PC-3 (cell line): ENCODE results near the gene CLSTN1.

Experiments used
- EZH2 ChIP-seq: fragments of 300-600 bp; sonication (generic); IDR thresholded peaks from one replicate; pipeline ENCODE4 v1.6.1; 2017; ENCODE audit warnings: antibody characterized with exemption, mild to moderate bottlenecking, low read length; ENCODE audit not compliant: unreplicated experiment
- EZH2phosphoT487 ChIP-seq: fragments of 300-600 bp; sonication (generic); IDR thresholded peaks from 2 replicates; pipeline ENCODE4 v1.6.1; 2018; ENCODE audit warnings: mild to moderate bottlenecking, antibody characterized with exemption, low read length, borderline replicate concordance
- TF ChIP-seq, protein P1 (sequence below): fragments of 300-600 bp; sonication (generic); conservative IDR thresholded peaks from 2 replicates; pipeline ENCODE4 v1.5.1; 2017; ENCODE audit warnings: antibody characterized with exemption, low read depth, mild to moderate bottlenecking, low read length

DNA sequence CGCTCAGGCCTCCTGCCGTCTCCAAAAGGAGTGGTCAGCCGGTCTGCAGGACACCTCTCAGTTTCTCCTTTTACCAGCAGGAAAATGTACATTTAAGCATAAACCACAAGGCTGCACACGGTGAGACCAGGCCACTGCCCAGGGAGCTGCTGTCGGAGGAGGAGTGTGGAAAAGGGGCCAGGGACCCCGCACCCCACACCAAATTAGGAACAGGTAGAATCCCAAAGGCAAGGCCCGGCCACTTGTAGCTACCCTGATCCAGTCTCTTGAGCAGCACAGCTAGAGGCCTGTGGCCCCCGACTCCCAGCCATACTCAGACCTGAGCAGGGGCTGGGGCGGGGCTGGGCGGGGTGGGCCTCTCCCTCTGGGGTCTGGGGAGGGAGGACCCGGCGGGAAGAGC lies 94.2 kb downstream of the CLSTN1 start:
- TF ChIP-seq, protein P1, sequence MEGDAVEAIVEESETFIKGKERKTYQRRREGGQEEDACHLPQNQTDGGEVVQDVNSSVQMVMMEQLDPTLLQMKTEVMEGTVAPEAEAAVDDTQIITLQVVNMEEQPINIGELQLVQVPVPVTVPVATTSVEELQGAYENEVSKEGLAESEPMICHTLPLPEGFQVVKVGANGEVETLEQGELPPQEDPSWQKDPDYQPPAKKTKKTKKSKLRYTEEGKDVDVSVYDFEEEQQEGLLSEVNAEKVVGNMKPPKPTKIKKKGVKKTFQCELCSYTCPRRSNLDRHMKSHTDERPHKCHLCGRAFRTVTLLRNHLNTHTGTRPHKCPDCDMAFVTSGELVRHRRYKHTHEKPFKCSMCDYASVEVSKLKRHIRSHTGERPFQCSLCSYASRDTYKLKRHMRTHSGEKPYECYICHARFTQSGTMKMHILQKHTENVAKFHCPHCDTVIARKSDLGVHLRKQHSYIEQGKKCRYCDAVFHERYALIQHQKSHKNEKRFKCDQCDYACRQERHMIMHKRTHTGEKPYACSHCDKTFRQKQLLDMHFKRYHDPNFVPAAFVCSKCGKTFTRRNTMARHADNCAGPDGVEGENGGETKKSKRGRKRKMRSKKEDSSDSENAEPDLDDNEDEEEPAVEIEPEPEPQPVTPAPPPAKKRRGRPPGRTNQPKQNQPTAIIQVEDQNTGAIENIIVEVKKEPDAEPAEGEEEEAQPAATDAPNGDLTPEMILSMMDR: no peak
- TF ChIP-seq EZH2: no peak
- TF ChIP-seq EZH2phosphoT487: no peak
